Colonic mucosa (tissue), 4 donors: ENCODE measurements around the gene SLC5A9. TPM values are rescaled to one million over a fixed set of nuclear protein-coding genes. Genes with fewer than 3 reads are reported as not detected.

Experiments
- DNase-seq: peaks from one replicate; pipeline ENCODE4 v3.0.0-alpha.2; 2020
- H3K27ac ChIP-seq: fragments of 200-600 bp; one replicate; pipeline ENCODE4 v1.8.0; 2021
- H3K27me3 ChIP-seq: fragments of 200-600 bp; one replicate; pipeline ENCODE4 v1.8.0; 2021
- H3K36me3 ChIP-seq: fragments of 200-600 bp; one replicate; pipeline ENCODE4 v1.8.0; 2021
- H3K4me1 ChIP-seq: fragments of 200-600 bp; one replicate; pipeline ENCODE4 v1.8.0; 2021; ENCODE audit warnings: mild to moderate bottlenecking
- H3K4me3 ChIP-seq: fragments of 200-600 bp; one replicate; pipeline ENCODE4 v1.8.0; 2021
- H3K9ac ChIP-seq, 2 donors: one replicate each; pipeline ENCODE4 v1.7.0; 2013; ENCODE audit warnings: control low read depth in 2 of 2, low read depth in 2 of 2, low read length in 2 of 2
- H3K9me3 ChIP-seq: fragments of 200-600 bp; one replicate; pipeline ENCODE4 v1.8.0; 2021
- CTCF ChIP-seq: fragments of 200-600 bp; IDR thresholded peaks from one replicate; pipeline ENCODE4 v1.8.0; 2022; ENCODE audit warnings: antibody characterized with exemption, mild to moderate bottlenecking
- intact Hi-C: fragments of 100-400 bp; cut with DNase I; formaldehyde crosslinking; loops from one replicate; pipeline ENCODE4 v1.14.1; 2022
- total RNA-seq, 2 donors: library from RNA; stranded (reverse); fragmentation: NEBNext Ultra II Directional in 1 of 2; extraction: Animal tissue kit (Norgen Biotek cat#: 25700) in 1 of 2; gene quantifications; one replicate each; pipeline ENCODE4 v1.2.1, GENCODE V29; 2021
- donor health status: healthy.
- donor health status: DM: no; HTN: no; CAD: no.
- donor health status: DM: no; HTN: no; CAD: no.

SLC5A9 gene
- total RNA-seq, 2 donors from 2014 or later = 1.4 to 3.2 TPM

DNA sequence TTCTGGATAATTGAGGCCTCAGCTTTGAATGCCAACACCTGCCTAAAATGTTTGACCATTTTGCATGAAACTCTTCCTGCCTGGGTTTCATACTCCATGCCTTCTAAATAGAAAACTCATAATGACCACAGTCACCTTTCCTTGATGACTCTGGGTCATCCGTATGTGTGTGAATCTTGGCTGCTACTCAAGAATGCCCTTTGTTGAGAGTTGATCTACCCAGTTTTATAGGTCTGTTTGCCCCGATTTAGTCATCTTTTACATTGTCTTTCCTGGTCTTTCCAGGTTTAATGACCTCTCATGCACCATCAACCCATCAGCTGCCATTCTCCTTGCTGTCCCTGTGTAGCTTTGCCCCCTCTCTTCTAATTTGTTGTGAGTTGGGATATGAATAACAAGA lies 2.7 kb upstream of the SLC5A9 start:
- intact Hi-C loops = no loop called here
- no peak overlapping the region for H3K27ac ChIP-seq

DNA sequence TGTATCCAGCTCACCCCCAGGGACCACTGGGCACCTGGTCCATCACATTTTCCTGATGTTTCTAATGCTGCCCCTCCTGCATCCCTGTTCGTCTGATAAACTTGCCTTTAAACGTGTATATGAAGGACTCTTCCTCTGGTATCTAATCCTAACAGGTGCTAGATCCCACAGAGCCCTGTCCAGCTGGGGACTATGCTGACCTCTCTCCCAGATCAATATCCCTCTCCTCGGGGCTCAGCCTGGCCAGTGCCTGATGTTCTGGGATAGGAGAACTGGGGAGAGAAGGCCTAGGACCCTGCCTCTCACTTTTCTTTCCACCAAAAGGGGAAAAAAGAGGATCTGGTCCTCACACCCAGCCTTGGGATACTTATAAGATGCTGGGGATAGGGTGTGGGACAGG lies 1.4 kb upstream of the SLC5A9 start:
- Histone ChIP-seq H3K27ac (no peak overlapping the region), H3K27me3 (no peaks in the 10 kb centered on the region), H3K9ac (no peak overlapping the region), H3K4me3 (no peak overlapping the region), H3K36me3 (no peaks in the 10 kb centered on the region), H3K9me3 (no peaks in the 10 kb centered on the region), H3K4me1 (no peaks in the 10 kb centered on the region)
- DNase-seq = no peak
- intact Hi-C loops = no loop called here
- no peak for TF ChIP-seq CTCF

More for the DNA sequence above, 2.7 kb upstream of the SLC5A9 start:
- no peaks in the 10 kb centered on the region for H3K9me3 ChIP-seq
- no peaks in the 10 kb centered on the region for H3K27me3 ChIP-seq
- H3K4me3 ChIP-seq = no peak overlapping the region
- no peaks in the 10 kb centered on the region for H3K36me3 ChIP-seq
- TF ChIP-seq CTCF = no peak
- H3K4me1 ChIP-seq = no peaks in the 10 kb centered on the region
- H3K9ac ChIP-seq = no peak overlapping the region
- DNase-seq = no peak

GRCh38 chr1:48221657-48222056 lies 859 bp upstream of the SLC5A9 start:
- H3K27ac ChIP-seq = no peak overlapping the region
- H3K9ac ChIP-seq = no peak overlapping the region

DNA sequence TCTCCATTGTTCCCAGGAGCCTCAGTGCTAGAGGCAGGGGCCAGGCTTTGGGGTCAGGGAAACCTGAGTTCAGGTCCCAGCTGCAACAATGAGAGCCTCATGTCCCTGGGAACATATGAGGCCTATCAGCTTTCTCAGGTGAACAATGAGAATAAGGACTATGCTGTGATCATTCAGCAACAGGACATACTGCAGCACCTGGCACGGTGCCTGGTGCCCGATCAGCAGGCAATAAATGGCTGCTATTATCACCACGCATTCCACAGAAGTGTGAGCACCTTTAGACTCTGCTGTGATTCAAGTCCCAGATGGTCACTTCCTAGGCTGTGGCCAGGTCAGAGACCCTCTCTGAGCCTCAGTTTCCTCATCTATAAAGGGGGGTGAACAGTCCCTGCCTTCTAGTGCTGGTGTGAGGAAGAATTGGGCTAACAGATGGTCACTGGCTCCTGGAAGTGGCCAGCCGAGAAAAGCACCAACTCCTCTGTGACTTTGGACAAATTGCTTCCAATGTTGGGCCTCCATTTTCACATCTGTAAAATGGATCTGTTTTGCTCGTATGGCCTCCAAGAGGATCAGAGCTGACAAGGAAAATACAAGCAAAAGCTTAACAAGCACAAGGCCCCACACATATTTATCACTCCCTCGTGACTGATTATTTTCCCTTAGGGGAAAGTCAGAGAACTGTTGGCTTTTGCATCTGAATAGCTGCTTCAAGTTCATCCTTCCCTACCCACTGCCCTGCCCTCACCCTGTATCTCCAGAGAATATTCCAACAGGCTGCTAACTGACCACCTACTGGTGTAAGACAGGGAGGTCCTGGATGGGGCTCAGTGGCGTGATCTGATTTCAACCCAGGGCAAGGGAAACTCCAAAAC lies 1.1 kb downstream of the SLC5A9 start:
- Histone ChIP-seq H3K9ac (no peak overlapping the region), H3K4me1 (no peaks in the 10 kb centered on the region), H3K27me3 (no peaks in the 10 kb centered on the region), H3K27ac (peak overlapping the region; percentile 30), H3K36me3 (no peaks in the 10 kb centered on the region), H3K9me3 (no peaks in the 10 kb centered on the region), H3K4me3 (no peak overlapping the region)
- intact Hi-C loops = no loop called here
- DNase-seq = no peak
- TF ChIP-seq CTCF = no peak

More at GRCh38 chr1:48221657-48222056, 859 bp upstream of the SLC5A9 start:
- Histone ChIP-seq H3K27me3 (no peaks in the 10 kb centered on the region), H3K4me1 (no peaks in the 10 kb centered on the region), H3K36me3 (no peaks in the 10 kb centered on the region), H3K4me3 (no peak overlapping the region), H3K9me3 (no peaks in the 10 kb centered on the region)
- no peak for TF ChIP-seq CTCF
- intact Hi-C loops = no loop called here
- no peak for DNase-seq

DNA sequence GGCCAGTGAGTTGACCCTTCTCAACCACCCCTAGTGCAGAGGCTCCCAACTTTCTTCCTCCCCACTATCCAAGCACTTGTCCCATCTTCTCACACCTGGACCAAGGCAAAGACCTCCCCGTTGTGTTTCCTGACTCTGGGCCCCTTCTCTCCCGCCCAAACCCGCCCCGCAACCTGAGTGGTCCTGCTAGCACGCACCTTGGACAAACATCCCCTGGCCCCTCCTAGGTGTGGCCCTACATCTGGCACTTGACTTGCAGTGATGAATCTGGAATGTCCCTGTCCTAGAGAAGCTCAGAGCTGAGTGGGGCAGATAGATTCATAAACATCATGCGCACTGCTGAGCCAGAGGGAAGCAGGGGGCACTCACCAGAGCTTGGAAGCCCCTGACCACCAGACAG lies 2.3 kb downstream of the SLC5A9 start:
- Histone ChIP-seq H3K4me1 (no peaks in the 10 kb centered on the region), H3K4me3 (no peak overlapping the region)
- TF ChIP-seq CTCF = no peak

More for the DNA sequence above, 2.3 kb downstream of the SLC5A9 start:
- H3K9ac ChIP-seq = no peak overlapping the region
- intact Hi-C loops = no loop called here
- no peaks in the 10 kb centered on the region for H3K9me3 ChIP-seq
- no peak for DNase-seq
- H3K36me3 ChIP-seq = no peaks in the 10 kb centered on the region
- H3K27ac ChIP-seq = no peak overlapping the region
- no peaks in the 10 kb centered on the region for H3K27me3 ChIP-seq
